ENCODE data around the gene UBAC2.

UBAC2 gene

GRCh38 chr13:99329477-99329876 is 128.8 kb downstream of the UBAC2 start:
- H3K36me3 ChIP-seq (replicated peaks): no peaks in the 10 kb centered on the region
- DNase-seq: no peak
- H3K27me3 ChIP-seq (replicated peaks): no peaks in the 10 kb centered on the region
- H3K4me3 ChIP-seq (ENCODE audit: low read depth, low read length): no peak overlapping the region
- H3K27ac ChIP-seq: no peak overlapping the region
- no peak for TF ChIP-seq CTCF (IDR thresholded peaks at IDR 0.05; ENCODE audit: low read depth, low read length, missing control alignments)
- in situ Hi-C loops (cut with HindIII; ENCODE audit: low pct_ligation_motif_present, low sequenced_read_pairs): no loop called here

DNA sequence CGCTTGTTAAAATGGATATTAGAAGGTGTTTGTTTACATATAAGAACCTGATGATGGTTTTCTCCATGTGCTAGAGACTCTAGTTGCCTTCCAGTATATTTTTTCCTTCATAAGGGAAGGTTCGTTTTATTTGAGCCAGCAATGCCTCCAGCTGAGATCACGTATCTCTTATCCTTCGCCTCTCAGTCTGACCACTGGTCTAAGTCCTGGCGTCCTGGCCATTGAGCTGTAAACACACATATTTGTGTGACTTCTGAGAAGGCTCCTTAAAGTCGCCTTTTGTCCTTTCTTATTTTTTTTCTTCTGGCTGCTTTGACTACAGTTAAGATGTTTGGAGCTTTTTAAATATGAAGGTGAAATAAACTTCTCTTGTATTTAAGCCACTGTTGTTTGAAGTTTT is 130.3 kb downstream of the UBAC2 start:
- TF ChIP-seq CTCF (IDR thresholded peaks at IDR 0.05; ENCODE audit: low read depth, low read length, missing control alignments): no peak
- no peaks in the 10 kb centered on the region for H3K27me3 ChIP-seq (replicated peaks)
- in situ Hi-C loops (cut with HindIII; ENCODE audit: low pct_ligation_motif_present, low sequenced_read_pairs): no loop called here

GRCh38 chr13:99331881-99332293 is 131.2 kb downstream of the UBAC2 start:
- in situ Hi-C loops (cut with HindIII; ENCODE audit: low pct_ligation_motif_present, low sequenced_read_pairs): no loop called here
- TF ChIP-seq CTCF (IDR thresholded peaks at IDR 0.05; ENCODE audit: low read depth, low read length, missing control alignments): no peak
- Histone ChIP-seq H3K4me3 (ENCODE audit: low read depth, low read length) (no peak overlapping the region), H3K36me3 (replicated peaks) (no peaks in the 10 kb centered on the region), H3K27me3 (replicated peaks) (no peaks in the 10 kb centered on the region), H3K27ac (no peak overlapping the region)
- no peak for DNase-seq

More for the DNA sequence above, 130.3 kb downstream of the UBAC2 start:
- no peak overlapping the region for H3K4me3 ChIP-seq (ENCODE audit: low read depth, low read length)
- H3K27ac ChIP-seq: no peak overlapping the region
- no peaks in the 10 kb centered on the region for H3K36me3 ChIP-seq (replicated peaks)
- DNase-seq: no peak

DNA sequence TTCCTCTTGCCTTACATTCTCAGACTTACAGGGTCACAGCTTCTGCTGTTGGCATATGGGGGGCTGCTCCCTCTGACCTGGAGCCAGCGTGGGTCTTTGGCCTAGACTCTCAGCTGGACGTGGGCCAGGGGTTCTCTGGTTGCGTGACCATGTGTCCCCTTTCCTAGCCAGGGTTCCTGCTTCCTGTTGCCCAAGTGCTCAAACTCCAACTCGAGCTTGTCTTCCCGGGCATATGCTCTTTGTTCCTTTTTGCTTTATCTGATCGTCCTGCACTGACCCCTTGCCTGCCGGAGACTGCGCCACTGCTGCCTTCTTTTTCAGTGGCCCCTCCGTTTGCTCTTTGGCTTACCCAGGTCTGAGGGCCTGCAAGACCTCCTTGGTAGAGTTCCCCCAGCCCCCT is 131.8 kb downstream of the UBAC2 start:
- DNase-seq: no peak
- Histone ChIP-seq H3K27ac (no peak overlapping the region), H3K27me3 (replicated peaks) (no peaks in the 10 kb centered on the region), H3K36me3 (replicated peaks) (no peaks in the 10 kb centered on the region), H3K4me3 (ENCODE audit: low read depth, low read length) (no peak overlapping the region)
- no peak for TF ChIP-seq CTCF (IDR thresholded peaks at IDR 0.05; ENCODE audit: low read depth, low read length, missing control alignments)
- in situ Hi-C loops (cut with HindIII; ENCODE audit: low pct_ligation_motif_present, low sequenced_read_pairs): no loop called here

- Histone ChIP-seq H3K27me3 (replicated peaks) (no peaks in the 10 kb centered on the region), H3K4me3 (ENCODE audit: low read depth, low read length) (no peak overlapping the region), H3K27ac (no peak overlapping the region), H3K36me3 (replicated peaks) (no peaks in the 10 kb centered on the region)
- in situ Hi-C loops (cut with HindIII; ENCODE audit: low pct_ligation_motif_present, low sequenced_read_pairs): no loop called here
- TF ChIP-seq CTCF (IDR thresholded peaks at IDR 0.05; ENCODE audit: low read depth, low read length, missing control alignments): no peak
- DNase-seq: no peak
Observed at GRCh38 chr13:99334221-99334620, 133.6 kb downstream of the UBAC2 start.

DNA sequence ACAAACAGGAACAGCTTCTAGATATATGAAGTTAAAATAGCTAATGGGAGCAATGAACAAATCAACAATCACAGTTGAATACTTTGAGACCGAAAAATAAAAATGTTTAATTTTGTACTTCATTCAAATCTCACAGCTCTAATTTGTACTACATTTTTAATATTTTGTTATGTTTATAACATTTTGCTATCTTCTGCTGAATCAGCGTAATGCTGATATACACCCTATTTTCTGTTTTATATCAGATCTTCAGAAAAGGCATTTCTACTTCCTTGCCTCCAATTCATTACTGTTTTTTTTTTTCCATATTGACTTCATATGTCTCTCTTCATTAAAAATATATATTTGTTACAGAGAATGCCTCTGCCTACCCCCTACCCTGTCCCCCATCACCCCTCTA is 134.4 kb downstream of the UBAC2 start:
- Histone ChIP-seq H3K27me3 (replicated peaks) (no peaks in the 10 kb centered on the region), H3K4me3 (ENCODE audit: low read depth, low read length) (no peak overlapping the region), H3K36me3 (replicated peaks) (no peaks in the 10 kb centered on the region), H3K27ac (no peak overlapping the region)
- no peak for TF ChIP-seq CTCF (IDR thresholded peaks at IDR 0.05; ENCODE audit: low read depth, low read length, missing control alignments)
- in situ Hi-C loops (cut with HindIII; ENCODE audit: low pct_ligation_motif_present, low sequenced_read_pairs): no loop called here
- no peak for DNase-seq
